Fibroblast of lung (primary cell): ENCODE measurements around the gene POLN. TPM values are rescaled to one million over a fixed set of nuclear protein-coding genes. Genes with fewer than 3 reads are reported as not detected.

Source experiments
- DNase-seq, 2 donors: peaks; one replicate each; pipeline versions ENCODE4 v3.0.0 to v3.0.0-alpha.2; 2010; ENCODE audit warnings: low read depth in 2 of 2
- H2AFZ ChIP-seq: 2 replicates; pipeline ENCODE4 v1.5.1; 2012; ENCODE audit warnings: low read length, control low read depth, inconsistent platforms
- H3K27ac ChIP-seq: 2 replicates; pipeline ENCODE4 v1.5.1; 2011; ENCODE audit warnings: low read length, control low read depth; ENCODE audit not compliant: insufficient read depth
- H3K27me3 ChIP-seq: 2 replicates; pipeline ENCODE4 v1.5.1; 2011; ENCODE audit warnings: mild to moderate bottlenecking, low read length; ENCODE audit not compliant: control insufficient read depth, insufficient read depth
- H3K36me3 ChIP-seq: 2 replicates; pipeline ENCODE4 v1.5.1; 2011; ENCODE audit warnings: low read length; ENCODE audit not compliant: control insufficient read depth, insufficient read depth
- H3K4me1 ChIP-seq: 2 replicates; pipeline ENCODE4 v1.5.1; 2011; ENCODE audit warnings: low read length; ENCODE audit not compliant: control insufficient read depth, insufficient read depth; ENCODE audit errors: extremely low read depth
- H3K4me2 ChIP-seq: 2 replicates; pipeline ENCODE4 v1.5.1; 2011; ENCODE audit warnings: low read length, control low read depth; ENCODE audit not compliant: insufficient read depth; ENCODE audit errors: extremely low read depth
- H3K4me3 ChIP-seq, 4 experiments: fragments of 200-600 bp in 1 of 4; sonication (generic) in 1 of 4; replicated peaks in 1 of 4; 2 replicates each; pipeline ENCODE4 v1.5.1; 2011 to 2016; ENCODE audit warnings: low read length in 4 of 4, low read depth in 3 of 4, mild to moderate bottlenecking in 3 of 4, control low read depth in 2 of 4, inconsistent platforms in 1 of 4, mixed read lengths in 1 of 4; ENCODE audit not compliant: insufficient read depth in 1 of 4; ENCODE audit errors: control extremely low read depth in 1 of 4
- H3K79me2 ChIP-seq: 2 replicates; pipeline ENCODE4 v1.5.1; 2012; ENCODE audit warnings: mild to moderate bottlenecking, low read length, inconsistent platforms; ENCODE audit not compliant: control insufficient read depth, insufficient read depth
- H3K9ac ChIP-seq: 2 replicates; pipeline ENCODE4 v1.5.1; 2011; ENCODE audit warnings: mild to moderate bottlenecking, low read length, control low read depth; ENCODE audit not compliant: insufficient read depth
- H3K9me3 ChIP-seq: 2 replicates; pipeline ENCODE4 v1.5.1; 2012; ENCODE audit warnings: low read depth, low read length; ENCODE audit not compliant: control insufficient read depth, insufficient read depth
- H4K20me1 ChIP-seq: 2 replicates; pipeline ENCODE4 v1.5.1; 2011; ENCODE audit warnings: low read length; ENCODE audit not compliant: control insufficient read depth, insufficient read depth; ENCODE audit errors: extremely low read depth
- EZH2 ChIP-seq: IDR thresholded peaks from 2 replicates; pipeline ENCODE4 v1.5.1; 2012; ENCODE audit warnings: low read length, control low read depth, mild to moderate bottlenecking; ENCODE audit errors: missing control alignments
- polyA plus RNA-seq, 2 donors: library from polyadenylated mRNA; depleted of rRNA in 1 of 2; stranded (reverse) in 1 of 2; unstranded in 1 of 2; fragments of >200 nt; gene quantifications; 2 replicates each; pipeline ENCODE4 v1.2.1, GENCODE V29; 2011 to 2012; ENCODE audit warnings: missing spikeins in 1 of 2
- total RNA-seq: library from RNA; depleted of rRNA; stranded (reverse); fragments of >200 nt; gene quantifications from 2 replicates; pipeline ENCODE4 v1.2.1, GENCODE V29; 2014
- TF ChIP-seq, protein P1 (sequence below), 2 donors: IDR thresholded peaks in 1 of 2; conservative IDR thresholded peaks in 1 of 2; 1 replicate in 1 of 2; 2 replicates in 1 of 2; pipeline ENCODE4 v1.5.1; 2011 to 2012; ENCODE audit warnings: low read length in 2 of 2, control low read depth in 1 of 2, inconsistent platforms in 1 of 2, low read depth in 1 of 2, mild to moderate bottlenecking in 1 of 2

Gene POLN
- total and polyA plus RNA-seq, 2 donors (not counting 1 experiment from before 2014, with no cell fraction given) = 0.58 to 5.6 TPM

DNA sequence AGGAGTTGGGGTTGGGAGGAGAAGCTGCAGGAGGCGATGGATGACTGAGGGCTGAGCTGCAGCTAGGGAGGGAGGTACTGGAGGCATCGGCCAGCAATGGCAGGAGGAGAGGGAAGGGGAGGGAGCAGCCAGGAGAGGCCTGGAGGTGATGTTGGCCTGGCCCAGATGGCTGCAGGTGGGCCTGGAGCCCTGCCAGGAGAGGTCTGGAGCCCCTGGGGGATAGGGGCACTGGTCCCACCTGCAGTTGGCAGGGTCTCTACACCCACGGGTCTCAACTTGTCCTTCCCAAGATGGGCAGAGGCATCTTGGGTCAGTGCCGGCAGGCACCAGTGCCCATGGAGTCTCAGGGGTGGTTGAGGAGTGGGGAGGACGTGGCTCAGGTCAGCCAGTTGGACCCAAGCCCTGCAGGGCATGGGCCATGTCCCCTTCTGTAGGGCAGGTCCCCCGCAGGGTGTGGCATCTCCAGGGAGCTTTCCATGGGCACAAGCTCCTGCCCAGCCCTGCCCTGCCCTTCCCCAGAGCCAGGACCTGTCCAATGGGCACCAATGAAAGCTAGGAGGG is 22.6 kb upstream of the POLN start:
- H3K4me1 ChIP-seq = peaks cover 14% of the 10 kb centered on the region
- no peak overlapping the region for H3K4me2 ChIP-seq
- peaks cover 10% of the 10 kb centered on the region for H3K79me2 ChIP-seq
- H3K9me3 ChIP-seq = no peaks in the 10 kb centered on the region
- H3K4me3 ChIP-seq = no peak overlapping the region
- no peaks in the 10 kb centered on the region for H4K20me1 ChIP-seq
- H3K9ac ChIP-seq = no peak overlapping the region
- DNase-seq = no peak
- H3K27me3 ChIP-seq = no peaks in the 10 kb centered on the region
- H3K27ac ChIP-seq = no peak overlapping the region
- no peaks in the 10 kb centered on the region for H3K36me3 ChIP-seq
- TF ChIP-seq, protein P1, sequence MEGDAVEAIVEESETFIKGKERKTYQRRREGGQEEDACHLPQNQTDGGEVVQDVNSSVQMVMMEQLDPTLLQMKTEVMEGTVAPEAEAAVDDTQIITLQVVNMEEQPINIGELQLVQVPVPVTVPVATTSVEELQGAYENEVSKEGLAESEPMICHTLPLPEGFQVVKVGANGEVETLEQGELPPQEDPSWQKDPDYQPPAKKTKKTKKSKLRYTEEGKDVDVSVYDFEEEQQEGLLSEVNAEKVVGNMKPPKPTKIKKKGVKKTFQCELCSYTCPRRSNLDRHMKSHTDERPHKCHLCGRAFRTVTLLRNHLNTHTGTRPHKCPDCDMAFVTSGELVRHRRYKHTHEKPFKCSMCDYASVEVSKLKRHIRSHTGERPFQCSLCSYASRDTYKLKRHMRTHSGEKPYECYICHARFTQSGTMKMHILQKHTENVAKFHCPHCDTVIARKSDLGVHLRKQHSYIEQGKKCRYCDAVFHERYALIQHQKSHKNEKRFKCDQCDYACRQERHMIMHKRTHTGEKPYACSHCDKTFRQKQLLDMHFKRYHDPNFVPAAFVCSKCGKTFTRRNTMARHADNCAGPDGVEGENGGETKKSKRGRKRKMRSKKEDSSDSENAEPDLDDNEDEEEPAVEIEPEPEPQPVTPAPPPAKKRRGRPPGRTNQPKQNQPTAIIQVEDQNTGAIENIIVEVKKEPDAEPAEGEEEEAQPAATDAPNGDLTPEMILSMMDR (conservative IDR thresholded peaks at IDR 0.05 in 1 of 2, IDR thresholded peaks at IDR 0.05 in 1 of 2; ENCODE audit: low read depth in 1 of 2, low read length in 2 of 2) = no peak
- TF ChIP-seq EZH2 = no peak
- H2AFZ ChIP-seq = no peak overlapping the region

DNA sequence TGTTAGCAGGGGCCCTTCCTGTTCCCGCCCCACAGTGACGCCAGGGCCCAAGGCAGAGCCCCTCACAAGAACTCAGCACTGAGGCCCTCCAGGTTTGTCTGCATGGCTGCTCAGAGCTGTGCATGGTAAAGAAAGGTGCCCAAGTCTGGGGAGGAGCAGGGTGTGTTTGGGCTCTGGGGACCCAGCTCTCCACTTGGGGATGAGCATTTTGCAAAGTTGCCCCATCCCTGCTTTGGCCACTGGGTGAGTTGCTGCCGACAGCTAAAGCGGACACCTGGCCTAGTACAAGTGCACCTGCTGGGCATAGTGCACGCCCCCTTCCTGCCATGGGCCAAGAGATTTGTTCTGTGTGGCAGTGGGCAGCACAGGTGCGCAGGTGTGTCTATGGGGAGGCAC is 22.0 kb upstream of the POLN start:
- Histone ChIP-seq H4K20me1 (no peaks in the 10 kb centered on the region), H3K4me1 (peaks cover 14% of the 10 kb centered on the region), H3K27ac (no peak overlapping the region), H3K27me3 (no peaks in the 10 kb centered on the region), H3K4me2 (no peak overlapping the region), H3K36me3 (no peaks in the 10 kb centered on the region), H3K9me3 (no peaks in the 10 kb centered on the region), H3K79me2 (peaks cover 11% of the 10 kb centered on the region), H2AFZ (no peak overlapping the region), H3K9ac (no peak overlapping the region), H3K4me3 (no peak overlapping the region)
- no peak for DNase-seq
- no peak for TF ChIP-seq EZH2
- TF ChIP-seq, protein P1 (conservative IDR thresholded peaks at IDR 0.05 in 1 of 2, IDR thresholded peaks at IDR 0.05 in 1 of 2; ENCODE audit: low read depth in 1 of 2, low read length in 2 of 2) = no peak

DNA sequence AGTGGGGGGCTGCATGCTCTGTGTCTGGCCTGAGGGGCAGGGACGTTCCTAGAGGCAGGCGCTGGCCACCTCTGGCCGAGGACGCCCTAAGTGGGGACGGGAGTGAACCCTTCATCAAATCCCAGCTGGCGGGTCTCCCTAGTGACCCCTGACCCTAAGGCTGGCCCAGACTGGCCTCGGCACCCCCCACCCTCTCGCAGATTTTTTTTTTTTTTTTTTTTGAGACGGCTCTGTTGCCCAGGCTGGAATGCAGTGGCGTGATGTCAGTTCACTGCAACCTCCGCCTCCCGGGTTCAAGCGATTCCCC is 21.0 kb upstream of the POLN start:
- Histone ChIP-seq H3K9ac (peak overlapping the region; percentile 84), H3K79me2 (peaks cover 12% of the 10 kb centered on the region), H4K20me1 (no peaks in the 10 kb centered on the region), H3K4me3 (peak overlapping the region; percentile 35 to 72 (median 59)), H3K9me3 (no peaks in the 10 kb centered on the region), H3K4me2 (peak overlapping the region; percentile 93), H3K4me1 (peaks cover 14% of the 10 kb centered on the region), H2AFZ (peak overlapping the region; percentile 64), H3K27me3 (no peaks in the 10 kb centered on the region), H3K36me3 (no peaks in the 10 kb centered on the region), H3K27ac (peak overlapping the region; percentile 88)
- TF ChIP-seq, protein P1 (conservative IDR thresholded peaks at IDR 0.05 in 1 of 2, IDR thresholded peaks at IDR 0.05 in 1 of 2; ENCODE audit: low read depth in 1 of 2, low read length in 2 of 2) = no peak
- DNase-seq = no peak
